Parathyroid adenoma (tissue), 2 donors: ENCODE results near the gene CAST.

Experiments
- H2AFZ ChIP-seq: fragments of 300-600 bp; sonication (generic); one replicate; pipeline ENCODE4 v1.7.0; 2017; ENCODE audit warnings: antibody characterized with exemption, mild to moderate bottlenecking
- H3K27ac ChIP-seq: fragments of 300-600 bp; sonication (generic); one replicate; pipeline ENCODE4 v1.7.0; 2017
- H3K27me3 ChIP-seq: fragments of 300-600 bp; sonication (generic); one replicate; pipeline ENCODE4 v1.7.0; 2017; ENCODE audit warnings: low read length; ENCODE audit not compliant: control insufficient read depth, insufficient read depth
- H3K36me3 ChIP-seq: fragments of 300-600 bp; sonication (generic); one replicate; pipeline ENCODE4 v1.7.0; 2017; ENCODE audit warnings: low read length; ENCODE audit not compliant: control insufficient read depth, insufficient read depth
- H3K4me1 ChIP-seq: fragments of 300-600 bp; sonication (generic); one replicate; pipeline ENCODE4 v1.7.0; 2017; ENCODE audit warnings: control low read depth
- H3K4me2 ChIP-seq: fragments of 300-600 bp; sonication (generic); one replicate; pipeline ENCODE4 v1.7.0; 2017; ENCODE audit warnings: low read length
- H3K4me3 ChIP-seq: fragments of 300-600 bp; sonication (generic); one replicate; pipeline ENCODE4 v1.7.0; 2017; ENCODE audit warnings: low read depth, low read length
- H3K79me2 ChIP-seq: fragments of 300-600 bp; sonication (generic); one replicate; pipeline ENCODE4 v1.7.0; 2017; ENCODE audit warnings: control low read depth
- H3K9ac ChIP-seq: fragments of 300-600 bp; sonication (generic); one replicate; pipeline ENCODE4 v1.7.0; 2017; ENCODE audit warnings: mild to moderate bottlenecking
- H3K9me3 ChIP-seq: fragments of 300-600 bp; sonication (generic); one replicate; pipeline ENCODE4 v1.7.0; 2017; ENCODE audit warnings: low read length; ENCODE audit not compliant: control insufficient read depth
- CTCF ChIP-seq: fragments of 300-600 bp; sonication (generic); IDR thresholded peaks from one replicate; pipeline ENCODE4 v1.7.0; 2017; ENCODE audit warnings: antibody characterized with exemption, mild to moderate bottlenecking
- donor health status: primary hyperparathyroidism.

Gene CAST

DNA sequence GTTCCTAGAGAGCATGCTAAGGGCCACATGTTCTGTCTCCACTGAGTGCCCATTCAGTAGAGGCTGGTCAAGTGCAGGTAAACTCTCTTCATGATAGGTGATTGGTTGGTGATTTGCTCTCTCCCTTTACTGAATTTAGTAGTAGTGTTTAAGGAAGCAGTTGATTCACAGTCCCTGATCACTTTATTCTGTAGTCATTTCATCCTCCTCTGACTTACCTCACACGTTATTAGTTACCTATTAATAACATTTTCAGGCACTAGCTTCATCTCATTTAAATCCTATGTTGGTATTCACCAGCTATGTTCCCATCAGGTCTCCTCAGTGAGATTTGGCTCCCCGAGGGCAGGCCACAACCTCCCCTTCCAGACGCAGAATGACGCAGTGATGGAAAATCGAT is 93.7 kb downstream of the CAST start:
- Histone ChIP-seq H3K9me3 (no peaks in the 10 kb centered on the region), H3K4me2 (no peak overlapping the region), H3K9ac (no peak overlapping the region), H3K27me3 (no peaks in the 10 kb centered on the region), H3K79me2 (no peaks in the 10 kb centered on the region), H3K4me3 (no peak overlapping the region), H3K36me3 (no peaks in the 10 kb centered on the region), H3K27ac (no peak overlapping the region), H3K4me1 (peaks cover 12% of the 10 kb centered on the region), H2AFZ (no peak overlapping the region)
- TF ChIP-seq CTCF, result no peak

DNA sequence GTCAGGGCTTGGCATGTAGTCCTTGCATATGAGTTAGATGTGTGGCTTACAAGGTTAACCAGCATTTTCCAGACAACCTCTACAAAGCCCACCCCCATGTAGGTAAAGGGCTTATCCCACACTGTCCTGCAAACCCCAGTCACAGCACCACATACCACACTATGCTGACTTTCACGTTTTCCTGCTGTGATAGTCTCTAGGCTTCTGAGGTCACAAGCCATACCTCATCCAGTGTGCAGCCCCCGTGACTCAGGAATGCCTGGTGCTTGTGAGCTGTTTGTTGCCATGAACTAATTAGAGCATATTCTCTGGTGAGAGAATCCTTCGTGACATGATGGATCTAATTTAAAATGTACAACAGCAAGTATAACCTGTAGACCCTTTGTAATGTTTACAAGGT is 94.8 kb downstream of the CAST start:
- Histone ChIP-seq H3K27me3 (no peaks in the 10 kb centered on the region), H3K9me3 (no peaks in the 10 kb centered on the region), H3K36me3 (no peaks in the 10 kb centered on the region), H3K4me3 (no peak overlapping the region), H3K4me1 (peaks cover 3% of the 10 kb centered on the region), H3K79me2 (no peaks in the 10 kb centered on the region), H3K4me2 (no peak overlapping the region), H3K27ac (no peak overlapping the region), H3K9ac (no peak overlapping the region), H2AFZ (no peak overlapping the region)
- TF ChIP-seq CTCF, result no peak

DNA sequence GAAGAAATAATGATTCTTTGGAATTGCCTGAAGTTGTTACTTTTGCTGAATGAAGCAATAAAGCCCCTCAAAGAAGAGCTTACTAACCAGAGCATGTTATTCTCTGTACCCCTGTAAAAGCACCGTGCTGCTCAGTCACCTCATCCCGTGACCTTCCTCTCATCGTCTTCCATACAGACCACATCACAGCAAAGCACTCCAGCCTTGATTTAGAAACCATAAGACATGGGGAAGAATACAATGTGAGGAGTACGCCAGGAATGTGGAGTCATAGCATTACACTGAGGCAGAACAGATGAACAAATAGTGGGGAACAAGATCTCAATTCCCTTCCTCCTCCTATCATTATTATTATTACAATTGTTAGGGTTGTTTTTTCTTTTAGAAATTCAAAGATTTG is 96.4 kb downstream of the CAST start:
- Histone ChIP-seq H3K79me2 (no peaks in the 10 kb centered on the region), H3K9ac (no peak overlapping the region), H3K4me2 (no peak overlapping the region), H3K36me3 (no peaks in the 10 kb centered on the region), H3K4me1 (no peaks in the 10 kb centered on the region), H3K4me3 (no peak overlapping the region), H2AFZ (no peak overlapping the region), H3K27me3 (no peaks in the 10 kb centered on the region), H3K9me3 (no peaks in the 10 kb centered on the region), H3K27ac (no peak overlapping the region)
- TF ChIP-seq CTCF, result no peak

DNA sequence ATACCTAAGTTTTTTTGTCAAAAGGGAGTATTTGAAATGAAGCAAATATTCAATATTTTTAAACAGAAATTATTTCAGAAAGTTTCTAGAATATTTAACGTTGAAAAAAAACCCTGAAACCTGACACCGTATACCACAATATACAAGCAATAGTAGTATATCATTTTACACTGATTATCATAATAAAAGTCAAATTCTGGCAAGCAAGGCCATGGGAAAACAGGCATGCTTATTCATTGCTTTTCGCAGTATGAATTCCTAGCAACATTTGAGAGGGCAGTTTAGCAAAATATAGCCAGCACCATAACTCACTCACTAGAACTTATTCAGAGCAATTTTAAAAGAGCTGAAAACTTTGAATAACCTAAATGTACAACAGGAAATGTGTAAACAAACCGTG is 99.4 kb downstream of the CAST start:
- Histone ChIP-seq H2AFZ (no peak overlapping the region), H3K9ac (no peak overlapping the region), H3K36me3 (no peaks in the 10 kb centered on the region), H3K9me3 (no peaks in the 10 kb centered on the region), H3K4me1 (no peaks in the 10 kb centered on the region), H3K79me2 (no peaks in the 10 kb centered on the region), H3K4me2 (no peak overlapping the region), H3K27ac (no peak overlapping the region), H3K4me3 (no peak overlapping the region), H3K27me3 (no peaks in the 10 kb centered on the region)
- no peak for TF ChIP-seq CTCF

DNA sequence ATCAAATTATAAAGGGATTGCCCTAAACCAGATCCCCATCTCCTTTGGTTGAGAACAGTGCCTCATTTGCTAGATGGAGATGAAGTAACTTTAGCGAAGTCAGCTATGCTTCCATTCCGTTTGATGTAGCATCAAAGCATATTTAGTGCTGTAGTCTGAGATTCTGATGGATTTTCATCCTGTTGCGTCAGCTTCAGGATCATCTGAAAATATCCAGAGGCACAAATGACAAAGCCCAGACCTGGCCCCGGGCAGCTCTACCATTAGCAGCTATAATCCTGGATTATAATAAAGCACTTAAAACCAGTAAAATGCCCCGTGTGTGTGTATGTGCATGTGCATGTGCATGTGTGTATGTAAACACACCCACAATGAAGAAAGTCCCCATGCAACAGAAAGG is 100.8 kb downstream of the CAST start:
- Histone ChIP-seq H3K27ac (no peak overlapping the region), H3K9ac (no peak overlapping the region), H3K79me2 (no peaks in the 10 kb centered on the region), H3K27me3 (no peaks in the 10 kb centered on the region), H3K4me3 (no peak overlapping the region), H3K4me1 (no peaks in the 10 kb centered on the region), H3K9me3 (no peaks in the 10 kb centered on the region), H2AFZ (no peak overlapping the region), H3K36me3 (no peaks in the 10 kb centered on the region), H3K4me2 (no peak overlapping the region)
- no peak for TF ChIP-seq CTCF
